ENCODE results near the gene TFAP2B.

TFAP2B gene

DNA sequence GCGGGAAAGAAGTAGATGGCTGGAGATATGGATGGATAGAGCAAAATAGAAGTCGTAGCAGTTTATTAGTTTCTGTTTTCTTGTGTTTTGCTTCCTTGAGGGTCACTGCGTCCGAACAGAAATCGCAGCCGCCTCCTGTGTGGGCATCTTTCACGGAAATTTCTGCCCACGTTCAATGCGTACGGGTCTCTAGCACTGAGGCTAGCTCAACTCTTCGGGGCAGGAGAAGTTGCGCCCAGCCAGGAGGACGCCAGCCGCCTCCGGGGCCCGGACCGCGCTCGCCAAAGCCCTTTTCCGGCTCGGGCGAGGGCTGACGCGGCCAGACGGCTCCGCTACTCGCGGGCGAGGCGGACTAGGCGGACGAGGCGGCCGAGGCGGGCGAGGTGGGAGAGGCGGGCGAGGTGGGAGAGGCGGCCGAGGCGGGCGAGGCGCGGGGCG is 814 bp downstream of the TFAP2B start:
- Histone ChIP-seq H3K36me3 (ENCODE audit: insufficient read depth, insufficient read length, low read length) (no peaks in the 10 kb centered on the region), H3K4me3 (ENCODE audit: insufficient read length, low read depth) (peak overlapping the region; percentile 4), H3K27me3 (ENCODE audit: insufficient read depth, insufficient read length) (peaks cover 88% of the 10 kb centered on the region), H3K9ac (ENCODE audit: insufficient read length, low read depth) (no peak overlapping the region), H3K4me1 (ENCODE audit: insufficient read depth, insufficient read length) (peaks cover 4% of the 10 kb centered on the region), H3K9me3 (ENCODE audit: insufficient read depth, low read length) (no peaks in the 10 kb centered on the region)
- no peak for TF ChIP-seq SUZ12 (IDR thresholded peaks at IDR 0.05; ENCODE audit: extremely low read depth, insufficient read depth, insufficient read length)
- TF ChIP-seq ZNF274 (IDR thresholded peaks at IDR 0.05; ENCODE audit: low read depth, low read length), result no peak
- TF ChIP-seq YY1 (IDR thresholded peaks at IDR 0.05; ENCODE audit: insufficient read depth, insufficient read length), result no peak
- DNase-seq (ENCODE audit: low read depth, low spot score), result no peak

- Histone ChIP-seq H3K36me3 (ENCODE audit: insufficient read depth, insufficient read length, low read length) (no peaks in the 10 kb centered on the region), H3K9ac (ENCODE audit: insufficient read length, low read depth) (peak overlapping the region; percentile 32), H3K27me3 (ENCODE audit: insufficient read depth, insufficient read length) (peaks cover 94% of the 10 kb centered on the region), H3K4me3 (ENCODE audit: insufficient read length, low read depth) (peak overlapping the region; percentile 32), H3K4me1 (ENCODE audit: insufficient read depth, insufficient read length) (peaks cover 4% of the 10 kb centered on the region), H3K9me3 (ENCODE audit: insufficient read depth, low read length) (no peaks in the 10 kb centered on the region)
- TF ChIP-seq SUZ12 (IDR thresholded peaks at IDR 0.05; ENCODE audit: extremely low read depth, insufficient read depth, insufficient read length) (peak; percentile 72), YY1 (IDR thresholded peaks at IDR 0.05; ENCODE audit: insufficient read depth, insufficient read length) (no peak)
- DNase-seq (ENCODE audit: low read depth, low spot score), result no peak
Measured at GRCh38 chr6:50819904-50820868, 1.5 kb downstream of the TFAP2B start.

DNA sequence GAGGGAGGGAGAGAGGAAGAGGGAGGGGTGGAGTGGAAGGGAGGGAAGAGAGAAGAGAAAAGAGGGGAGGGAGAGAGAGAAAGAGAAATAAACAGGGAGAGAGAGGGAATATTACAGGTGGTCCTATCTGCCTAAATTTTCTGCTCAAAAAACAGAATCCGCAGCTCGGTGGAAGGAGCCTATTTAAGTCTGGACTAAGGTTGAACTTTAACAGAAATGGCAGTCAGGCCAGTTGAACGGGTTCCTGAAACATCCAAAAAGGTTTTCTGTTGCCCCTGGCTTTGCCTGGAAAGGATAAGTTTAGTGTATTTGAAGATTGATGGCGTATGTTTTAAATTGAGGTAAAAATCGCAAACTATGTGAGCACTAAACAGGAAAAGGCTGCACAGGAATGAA is 2.2 kb downstream of the TFAP2B start:
- Histone ChIP-seq H3K36me3 (ENCODE audit: insufficient read depth, insufficient read length, low read length) (no peaks in the 10 kb centered on the region), H3K4me3 (ENCODE audit: insufficient read length, low read depth) (no peak overlapping the region), H3K9ac (ENCODE audit: insufficient read length, low read depth) (no peak overlapping the region), H3K27me3 (ENCODE audit: insufficient read depth, insufficient read length) (peaks cover 91% of the 10 kb centered on the region), H3K4me1 (ENCODE audit: insufficient read depth, insufficient read length) (peaks cover 4% of the 10 kb centered on the region), H3K9me3 (ENCODE audit: insufficient read depth, low read length) (no peaks in the 10 kb centered on the region)
- DNase-seq (ENCODE audit: low read depth, low spot score), result no peak
- TF ChIP-seq SUZ12 (IDR thresholded peaks at IDR 0.05; ENCODE audit: extremely low read depth, insufficient read depth, insufficient read length), result no peak
- TF ChIP-seq YY1 (IDR thresholded peaks at IDR 0.05; ENCODE audit: insufficient read depth, insufficient read length), result no peak
- TF ChIP-seq ZNF274 (IDR thresholded peaks at IDR 0.05; ENCODE audit: low read depth, low read length), result no peak

DNA sequence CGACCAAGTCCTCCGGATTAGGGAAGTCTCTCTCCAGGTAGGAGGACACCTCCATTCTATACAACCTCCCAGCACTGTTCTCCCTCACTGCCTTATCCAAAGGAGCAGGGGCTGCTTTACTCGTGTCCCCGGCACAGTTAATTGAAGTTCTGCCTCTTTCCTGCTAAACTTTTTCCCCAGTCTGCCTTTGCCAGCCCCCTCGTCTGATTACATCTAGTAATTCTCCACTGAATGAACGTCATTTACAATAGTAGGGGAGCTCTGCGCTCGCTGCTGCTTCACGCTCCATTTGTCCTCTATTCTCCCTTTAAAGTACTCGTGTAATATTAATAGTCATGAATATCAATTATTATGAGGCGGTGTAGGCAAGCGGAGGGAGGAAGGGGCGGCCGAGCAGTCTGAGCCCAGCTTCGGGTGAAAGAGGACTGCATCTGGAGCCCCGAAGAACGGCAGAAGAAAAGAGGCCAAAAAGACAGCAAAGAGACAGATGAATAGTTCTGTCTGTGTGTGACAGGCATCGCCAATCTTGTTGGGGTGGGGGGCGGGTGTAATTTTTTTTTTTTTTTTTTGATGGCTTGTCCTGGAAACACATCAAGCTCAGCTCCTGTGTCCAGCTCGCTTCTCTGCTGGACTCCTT is 2.9 kb downstream of the TFAP2B start:
- peaks cover 97% of the 10 kb centered on the region for H3K27me3 ChIP-seq (ENCODE audit: insufficient read depth, insufficient read length)
- peaks cover 4% of the 10 kb centered on the region for H3K4me1 ChIP-seq (ENCODE audit: insufficient read depth, insufficient read length)

GRCh38 chr6:50822078-50822476 is 3.4 kb downstream of the TFAP2B start:
- Histone ChIP-seq H3K36me3 (ENCODE audit: insufficient read depth, insufficient read length, low read length) (no peaks in the 10 kb centered on the region), H3K9ac (ENCODE audit: insufficient read length, low read depth) (no peak overlapping the region), H3K27me3 (ENCODE audit: insufficient read depth, insufficient read length) (peaks cover 97% of the 10 kb centered on the region), H3K4me3 (ENCODE audit: insufficient read length, low read depth) (no peak overlapping the region), H3K4me1 (ENCODE audit: insufficient read depth, insufficient read length) (peaks cover 4% of the 10 kb centered on the region), H3K9me3 (ENCODE audit: insufficient read depth, low read length) (no peaks in the 10 kb centered on the region)
- TF ChIP-seq ZNF274 (IDR thresholded peaks at IDR 0.05; ENCODE audit: low read depth, low read length), result no peak
- no peak for TF ChIP-seq YY1 (IDR thresholded peaks at IDR 0.05; ENCODE audit: insufficient read depth, insufficient read length)
- TF ChIP-seq SUZ12 (IDR thresholded peaks at IDR 0.05; ENCODE audit: extremely low read depth, insufficient read depth, insufficient read length), result no peak
- no peak for DNase-seq (ENCODE audit: low read depth, low spot score)

More for the DNA sequence above, 2.9 kb downstream of the TFAP2B start:
- no peak for TF ChIP-seq ZNF274 (IDR thresholded peaks at IDR 0.05; ENCODE audit: low read depth, low read length)
- peak; percentile 54 for TF ChIP-seq SUZ12 (IDR thresholded peaks at IDR 0.05; ENCODE audit: extremely low read depth, insufficient read depth, insufficient read length)
- Histone ChIP-seq H3K9ac (ENCODE audit: insufficient read length, low read depth) (no peak overlapping the region), H3K9me3 (ENCODE audit: insufficient read depth, low read length) (no peaks in the 10 kb centered on the region), H3K36me3 (ENCODE audit: insufficient read depth, insufficient read length, low read length) (no peaks in the 10 kb centered on the region), H3K4me3 (ENCODE audit: insufficient read length, low read depth) (no peak overlapping the region)
- no peak for DNase-seq (ENCODE audit: low read depth, low spot score)

DNA sequence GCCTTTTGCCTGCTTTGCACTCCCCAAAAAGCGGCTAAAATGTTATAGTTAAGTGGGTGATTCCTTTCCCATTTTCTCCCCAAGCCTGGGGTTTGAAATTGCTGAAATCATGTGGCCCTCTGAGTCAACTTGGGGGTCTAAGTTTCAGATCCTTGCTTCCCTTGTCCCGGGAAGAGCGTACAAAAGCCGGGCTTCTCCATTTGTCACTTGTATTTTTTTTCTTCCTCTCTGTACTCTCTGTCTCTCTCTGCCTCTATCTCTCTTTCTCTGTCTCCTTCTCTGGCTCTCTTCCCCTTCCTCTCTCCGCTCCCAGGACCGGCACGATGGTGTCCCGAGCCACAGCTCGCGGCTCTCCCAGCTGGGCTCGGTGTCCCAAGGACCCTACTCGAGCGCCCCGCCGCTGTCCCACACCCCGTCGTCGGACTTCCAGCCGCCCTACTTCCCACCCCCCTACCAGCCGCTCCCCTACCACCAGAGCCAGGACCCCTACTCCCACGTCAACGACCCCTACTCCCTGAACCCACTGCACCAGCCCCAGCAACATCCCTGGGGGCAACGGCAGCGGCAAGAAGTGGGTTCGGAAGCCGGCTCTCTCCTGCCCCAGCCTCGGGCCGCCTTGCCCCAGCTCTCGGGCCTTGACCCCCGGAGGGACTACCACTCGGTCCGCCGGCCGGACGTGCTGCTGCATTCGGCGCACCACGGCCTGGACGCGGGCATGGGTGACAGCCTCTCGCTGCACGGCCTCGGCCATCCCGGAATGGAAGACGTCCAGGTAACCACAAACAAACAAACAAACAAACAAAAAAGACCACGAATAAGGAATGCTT is 4.6 kb downstream of the TFAP2B start:
- H3K27me3 ChIP-seq (ENCODE audit: insufficient read depth, insufficient read length), result peaks cover 87% of the 10 kb centered on the region
- DNase-seq (ENCODE audit: low read depth, low spot score), result no peak
- H3K9ac ChIP-seq (ENCODE audit: insufficient read length, low read depth), result no peak overlapping the region
- no peak overlapping the region for H3K4me3 ChIP-seq (ENCODE audit: insufficient read length, low read depth)
- peaks cover 4% of the 10 kb centered on the region for H3K4me1 ChIP-seq (ENCODE audit: insufficient read depth, insufficient read length)
- H3K36me3 ChIP-seq (ENCODE audit: insufficient read depth, insufficient read length, low read length), result no peaks in the 10 kb centered on the region
- TF ChIP-seq YY1 (IDR thresholded peaks at IDR 0.05; ENCODE audit: insufficient read depth, insufficient read length) (no peak), SUZ12 (IDR thresholded peaks at IDR 0.05; ENCODE audit: extremely low read depth, insufficient read depth, insufficient read length) (no peak), ZNF274 (IDR thresholded peaks at IDR 0.05; ENCODE audit: low read depth, low read length) (no peak)
- no peaks in the 10 kb centered on the region for H3K9me3 ChIP-seq (ENCODE audit: insufficient read depth, low read length)

Measured in NT2/D1 (cell line).